GM12878 (cell line): Measurements from ENCODE around the gene TBC1D24. TPM values are rescaled to one million over a fixed set of nuclear protein-coding genes. Genes with fewer than 3 reads are reported as not detected.

ENCODE experiments used
- ATAC-seq: fragments of 200-7000 bp; cut with Tn5 transposase; 3 replicates; pipeline ENCODE4 v1.9.1; 2020; ENCODE audit warnings: mild to moderate bottlenecking, moderate library complexity
- BruUV-seq: library from RNA; stranded (reverse); fragments of 400-500 nt; replicated peaks from 2 replicates; lab custom pipeline; 2021; lab: Mats Ljungman, UMichigan
- CTCF ChIA-PET: fragments of 300-600 bp; sonication (Branson Sonifier 250); formaldehyde crosslinking; extraction: SDS; loops from one replicate; lab custom pipeline; 2021; ENCODE audit warnings: inconsistent platforms; lab: Yijun Ruan, JAX
- POLR2A ChIA-PET: fragments of 350-600 bp; formaldehyde crosslinking; extraction: SDS; loops from one replicate; lab custom pipeline; 2021; ENCODE audit warnings: inconsistent platforms; lab: Charles Lee
- RAD21 ChIA-PET: fragments of 300-600 bp; sonication (Branson Sonifier 250); formaldehyde crosslinking; loops from one replicate; lab custom pipeline; 2023; ENCODE audit warnings: antibody characterized with exemption; ENCODE audit not compliant: unreplicated experiment; lab: Charles Lee
- SMC1A ChIA-PET: fragments of 300-600 bp; sonication (Branson Sonifier 250); formaldehyde crosslinking; loops from one replicate; lab custom pipeline; 2023; ENCODE audit not compliant: unreplicated experiment, uncharacterized antibody; lab: Charles Lee
- DNase-seq: peaks from one replicate; pipeline ENCODE4 v3.0.0-alpha.2; 2011; ENCODE audit warnings: low read depth, low spot score
- FAIRE-seq: peaks from 3 replicates; lab custom pipeline; 2011; peaks lifted over from hg19 to GRCh38; lab: Jason Lieb, UNC
- H2AFZ ChIP-seq: 2 replicates; pipeline ENCODE4 v1.6.0; 2011; ENCODE audit warnings: low read depth, low read length, control low read depth; ENCODE audit not compliant: control insufficient read depth
- H3K27ac ChIP-seq: 2 replicates; pipeline ENCODE4 v1.5.1; 2011; ENCODE audit warnings: control low read depth; ENCODE audit not compliant: control insufficient read depth, insufficient read depth
- H3K27me3 ChIP-seq, 2 experiments: replicated peaks in 1 of 2; 2 replicates each; pipeline versions ENCODE4 v1.6.0 to v1.6.1; 2011; ENCODE audit warnings: low read length in 1 of 2; ENCODE audit not compliant: control insufficient read depth in 2 of 2, insufficient read depth in 2 of 2
- H3K36me3 ChIP-seq, 2 experiments: 2 replicates each; pipeline ENCODE4 v1.5.1; 2011; ENCODE audit warnings: low read length in 1 of 2; ENCODE audit not compliant: control insufficient read depth in 2 of 2, insufficient read depth in 2 of 2
- H3K4me1 ChIP-seq: 2 replicates; pipeline ENCODE4 v1.6.1; 2011; ENCODE audit warnings: mild to moderate bottlenecking, low read length, moderate library complexity, mixed read lengths; ENCODE audit not compliant: control insufficient read depth, insufficient read depth
- H3K4me2 ChIP-seq: 2 replicates; pipeline ENCODE4 v1.6.0; 2011; ENCODE audit warnings: control low read depth; ENCODE audit not compliant: control insufficient read depth, insufficient read depth
- H3K4me3 ChIP-seq: fragments of 200-600 bp; sonication (generic); 2 replicates; pipeline ENCODE4 v1.5.1; 2016
- H3K79me2 ChIP-seq: 2 replicates; pipeline ENCODE4 v1.6.0; 2011; ENCODE audit warnings: low read length; ENCODE audit not compliant: control insufficient read depth, insufficient read depth
- H3K9ac ChIP-seq: 2 replicates; pipeline ENCODE4 v1.8.0; 2011; ENCODE audit warnings: low read length, control low read depth, mixed read lengths; ENCODE audit not compliant: control insufficient read depth, insufficient read depth
- H3K9me3 ChIP-seq: replicated peaks from 3 replicates; pipeline ENCODE4 v1.5.1; 2011; ENCODE audit warnings: mild to moderate bottlenecking, low read length; ENCODE audit not compliant: control insufficient read depth, insufficient read depth
- H4K20me1 ChIP-seq: 2 replicates; pipeline ENCODE4 v1.6.0; 2011; ENCODE audit not compliant: control insufficient read depth, insufficient read depth
- BHLHE40 ChIP-seq, 2 experiments: fragments of 450-650 bp in 1 of 2; IDR thresholded peaks; 2 replicates each; pipeline ENCODE4 v1.6.1; 2011 to 2017; ENCODE audit warnings: low read depth in 2 of 2, borderline replicate concordance in 1 of 2, improper control_type of control experiment in 1 of 2, low read length in 1 of 2, mild to moderate bottlenecking in 1 of 2
- E2F4 ChIP-seq: IDR thresholded peaks from 2 replicates; pipeline ENCODE4 v1.6.1; 2012; ENCODE audit warnings: low read depth, low read length, improper control_type of control experiment
- EED ChIP-seq: sonication (generic); IDR thresholded peaks from 2 replicates; pipeline ENCODE4 v1.6.1; 2016; ENCODE audit warnings: antibody characterized with exemption, low read depth
- ESRRA ChIP-seq: IDR thresholded peaks from 2 replicates; pipeline ENCODE4 v1.6.1; 2012; ENCODE audit warnings: mild to moderate bottlenecking, low read length, improper control_type of control experiment
- IKZF2 ChIP-seq, 2 experiments: fragments of 450-650 bp; IDR thresholded peaks; 2 replicates each; pipeline ENCODE4 v1.6.1; 2017; ENCODE audit warnings: mild to moderate bottlenecking in 2 of 2, moderate library complexity in 2 of 2
- NKRF ChIP-seq: fragments of 450-650 bp; conservative IDR thresholded peaks from 2 replicates; pipeline ENCODE4 v1.6.1; 2017; ENCODE audit warnings: mild to moderate bottlenecking, moderate library complexity
- NR2C2 ChIP-seq: IDR thresholded peaks from 2 replicates; pipeline ENCODE4 v1.6.1; 2011; ENCODE audit warnings: borderline replicate concordance, low read depth; ENCODE audit not compliant: control insufficient read depth, insufficient read length
- RUNX3 ChIP-seq: IDR thresholded peaks from 2 replicates; pipeline ENCODE4 v1.6.1; 2012; ENCODE audit warnings: low read length, inconsistent platforms
- SMARCA5 ChIP-seq: fragments of 450-650 bp; IDR thresholded peaks from 2 replicates; pipeline ENCODE4 v1.6.1; 2017; ENCODE audit warnings: mild to moderate bottlenecking
- SREBF1 ChIP-seq: IDR thresholded peaks from 2 replicates; pipeline ENCODE4 v1.6.1; 2012; ENCODE audit warnings: mild to moderate bottlenecking, low read length
- USF2 ChIP-seq: IDR thresholded peaks from 2 replicates; pipeline ENCODE4 v1.6.1; 2011; ENCODE audit warnings: low read depth, low read length, improper control_type of control experiment, borderline replicate concordance
- ZNF24 ChIP-seq: fragments of 450-650 bp; IDR thresholded peaks from 2 replicates; pipeline ENCODE4 v1.6.1; 2017; ENCODE audit warnings: antibody characterized with exemption, mild to moderate bottlenecking
- WGBS: methylation state at CpG from one replicate; pipeline ENCODE4 v1.1.6; 2016; ENCODE audit warnings: low lambda C conversion rate; ENCODE audit not compliant: insufficient replicate concordance, insufficient coverage; ENCODE audit errors: missing lambda C conversion rate; 5-methylcytosine and 5-hydroxymethylcytosine counted together
- in situ Hi-C: fragments of 300-500 bp; cut with MboI; formaldehyde crosslinking; loops from 9 replicates; pipeline ENCODE4 v1.14.3; 2018; ENCODE audit warnings: mixed read lengths
- intact Hi-C: fragments of 100-400 bp; cut with micrococcal nuclease; formaldehyde crosslinking; loops from one replicate; pipeline ENCODE4 v1.14.2; 2022; ENCODE audit not compliant: unreplicated experiment
- polyA plus RNA-seq, 11 experiments: library from polyadenylated mRNA; depleted of rRNA in 4 of 11; unstranded in 6 of 11; stranded (reverse) in 5 of 11; fragments of >200 nt; fragmentation: Nextera tagmentation in 4 of 11; fragmentation: Illumina TruSeq in 1 of 11; extraction: Ambion mirVana in 4 of 11; extraction: Trizol in 1 of 11; gene quantifications; 1 replicate in 1 of 11; 2 replicates in 10 of 11; pipeline versions ENCODE4 v1.2.1 to v1.2.3, GENCODE V29; 2011 to 2016; ENCODE audit warnings: inconsistent platforms in 2 of 11, missing spikeins in 2 of 11, low read depth in 1 of 11
- total RNA-seq, 4 experiments: library from RNA; depleted of rRNA in 3 of 4; stranded (reverse); fragments of >200 nt in 3 of 4; fragmentation: Illumina TruSeq in 1 of 4; extraction: Trizol in 1 of 4; gene quantifications; 2 replicates each; pipeline versions ENCODE4 v1.2.1 to v1.2.3, GENCODE V29; 2013 to 2021
- TF ChIP-seq, protein P1 (sequence below): fragments of 450-650 bp; IDR thresholded peaks from 2 replicates; pipeline ENCODE4 v1.6.1; 2017; ENCODE audit warnings: antibody characterized with exemption, mild to moderate bottlenecking, moderate library complexity

The TBC1D24 gene
- total and polyA plus RNA-seq, 10 of the 15 experiments (the other 5 are each of a cell fraction or from before 2014, with no cell fraction given): 1.1 to 9.6 (median 4.5) TPM

DNA sequence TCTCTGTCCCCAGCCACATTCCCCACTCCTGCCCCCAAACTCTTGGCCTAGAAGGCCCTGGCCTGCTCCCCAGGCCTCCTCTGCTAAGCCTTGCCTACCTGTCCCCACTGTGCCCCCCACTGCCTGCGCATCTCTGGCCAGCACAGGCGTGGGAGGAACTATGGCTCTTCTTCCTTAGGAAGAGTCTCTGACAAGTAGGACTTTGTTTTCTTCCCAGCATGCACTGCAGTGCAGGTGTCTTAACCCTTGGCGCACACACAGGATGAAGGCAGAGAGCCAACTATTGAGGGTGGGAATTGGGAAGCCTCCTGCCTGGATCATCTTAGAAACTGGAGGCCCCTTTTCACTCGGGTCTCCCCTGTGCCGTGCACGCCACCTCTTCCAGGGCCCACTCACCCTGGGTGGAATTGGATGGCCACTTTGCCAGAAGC lies 48.9 kb downstream of the TBC1D24 start:
- Histone ChIP-seq H3K4me3 (no peak overlapping the region), H3K4me1 (peaks cover 7% of the 10 kb centered on the region), H3K27ac (no peak overlapping the region), H3K27me3 (no peaks in the 10 kb centered on the region), H4K20me1 (peaks cover 3% of the 10 kb centered on the region; the same call in 1 of the 2 replicates), H3K36me3 (peaks cover 9 to 27% of the 10 kb centered on the region in 2 experiments; a peak in 3 of 4 replicates), H3K4me2 (no peak overlapping the region), H3K9me3 (no peaks in the 10 kb centered on the region), H2AFZ (no peak overlapping the region), H3K9ac (no peak overlapping the region), H3K79me2 (peaks cover 15% of the 10 kb centered on the region)
- POLR2A ChIA-PET: no interaction called here
- FAIRE-seq (no peak), ATAC-seq (no peak), DNase-seq (no peak)
- TF ChIP-seq SREBF1 (no peak), SMARCA5 (no peak), E2F4 (no peak), EED (no peak), NKRF (no peak), USF2 (no peak), ZNF24 (no peak), NR2C2 (no peak), IKZF2 (IDR thresholded peaks at IDR 0.05) (no peak), BHLHE40 (IDR thresholded peaks at IDR 0.05; ENCODE audit: borderline replicate concordance in 1 of 2, low read depth in 2 of 2, low read length in 1 of 2) (no peak), RUNX3 (no peak), ESRRA (no peak)
- TF ChIP-seq, protein P1, sequence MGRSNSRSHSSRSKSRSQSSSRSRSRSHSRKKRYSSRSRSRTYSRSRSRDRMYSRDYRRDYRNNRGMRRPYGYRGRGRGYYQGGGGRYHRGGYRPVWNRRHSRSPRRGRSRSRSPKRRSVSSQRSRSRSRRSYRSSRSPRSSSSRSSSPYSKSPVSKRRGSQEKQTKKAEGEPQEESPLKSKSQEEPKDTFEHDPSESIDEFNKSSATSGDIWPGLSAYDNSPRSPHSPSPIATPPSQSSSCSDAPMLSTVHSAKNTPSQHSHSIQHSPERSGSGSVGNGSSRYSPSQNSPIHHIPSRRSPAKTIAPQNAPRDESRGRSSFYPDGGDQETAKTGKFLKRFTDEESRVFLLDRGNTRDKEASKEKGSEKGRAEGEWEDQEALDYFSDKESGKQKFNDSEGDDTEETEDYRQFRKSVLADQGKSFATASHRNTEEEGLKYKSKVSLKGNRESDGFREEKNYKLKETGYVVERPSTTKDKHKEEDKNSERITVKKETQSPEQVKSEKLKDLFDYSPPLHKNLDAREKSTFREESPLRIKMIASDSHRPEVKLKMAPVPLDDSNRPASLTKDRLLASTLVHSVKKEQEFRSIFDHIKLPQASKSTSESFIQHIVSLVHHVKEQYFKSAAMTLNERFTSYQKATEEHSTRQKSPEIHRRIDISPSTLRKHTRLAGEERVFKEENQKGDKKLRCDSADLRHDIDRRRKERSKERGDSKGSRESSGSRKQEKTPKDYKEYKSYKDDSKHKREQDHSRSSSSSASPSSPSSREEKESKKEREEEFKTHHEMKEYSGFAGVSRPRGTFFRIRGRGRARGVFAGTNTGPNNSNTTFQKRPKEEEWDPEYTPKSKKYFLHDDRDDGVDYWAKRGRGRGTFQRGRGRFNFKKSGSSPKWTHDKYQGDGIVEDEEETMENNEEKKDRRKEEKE: no peak
- intact Hi-C loops: no loop called here
- CTCF ChIA-PET: no interaction called here
- SMC1A ChIA-PET: no interaction called here
- in situ Hi-C loops: no loop called here
- RAD21 ChIA-PET: no interaction called here
- BruUV-seq: no TSS peak
- 99% methylated on average over 6 of the region's 6 CpGs for WGBS
